KMS-11 (cell line): ENCODE data around the gene EIF1B.

Source experiments
- H2AFZ ChIP-seq: fragments of 200-600 bp; sonication (generic); 2 replicates; pipeline ENCODE4 v1.6.1; 2016; ENCODE audit warnings: antibody characterized with exemption, mixed run types, low read depth
- H3K27ac ChIP-seq: fragments of 200-600 bp; sonication (generic); 2 replicates; pipeline ENCODE4 v1.6.1; 2016; ENCODE audit warnings: mild to moderate bottlenecking, mixed run types
- H3K27me3 ChIP-seq: fragments of 200-600 bp; sonication (generic); 2 replicates; pipeline ENCODE4 v1.6.1; 2017; ENCODE audit warnings: mild to moderate bottlenecking, low read depth, mixed run types, moderate library complexity; ENCODE audit not compliant: insufficient read depth
- H3K36me3 ChIP-seq: fragments of 200-600 bp; sonication (generic); 2 replicates; pipeline ENCODE4 v1.6.1; 2017; ENCODE audit warnings: mild to moderate bottlenecking, mixed run types; ENCODE audit not compliant: insufficient read depth
- H3K4me1 ChIP-seq: fragments of 200-600 bp; sonication (generic); 2 replicates; pipeline ENCODE4 v1.6.1; 2016; ENCODE audit warnings: mild to moderate bottlenecking, low read depth, mixed run types; ENCODE audit not compliant: poor library complexity, severe bottlenecking
- H3K4me2 ChIP-seq: fragments of 200-600 bp; sonication (generic); 2 replicates; pipeline ENCODE4 v1.7.0; 2016; ENCODE audit warnings: mild to moderate bottlenecking, mixed run types
- H3K4me3 ChIP-seq: fragments of 200-600 bp; sonication (generic); IDR thresholded peaks from 2 replicates; pipeline ENCODE4 v1.6.1; 2017; ENCODE audit warnings: low read depth, low read length, mixed read lengths; ENCODE audit not compliant: insufficient read depth
- H3K79me2 ChIP-seq: fragments of 200-600 bp; sonication (generic); 2 replicates; pipeline ENCODE4 v1.6.1; 2016; ENCODE audit warnings: low read depth, mixed run types; ENCODE audit not compliant: insufficient read depth
- H3K9ac ChIP-seq: fragments of 200-600 bp; sonication (generic); 2 replicates; pipeline ENCODE4 v1.6.1; 2016; ENCODE audit warnings: mild to moderate bottlenecking, mixed run types
- H4K20me1 ChIP-seq: fragments of 200-600 bp; sonication (generic); 2 replicates; pipeline ENCODE4 v1.6.1; 2016; ENCODE audit warnings: mild to moderate bottlenecking, mixed run types; ENCODE audit not compliant: insufficient read depth
- TF ChIP-seq, protein P1 (sequence below): fragments of 200-600 bp; sonication (generic); conservative IDR thresholded peaks from 2 replicates; pipeline ENCODE4 v1.6.1; 2017; ENCODE audit warnings: low read depth, mild to moderate bottlenecking, antibody characterized with exemption, low read length, moderate library complexity, mixed read lengths

EIF1B gene

DNA sequence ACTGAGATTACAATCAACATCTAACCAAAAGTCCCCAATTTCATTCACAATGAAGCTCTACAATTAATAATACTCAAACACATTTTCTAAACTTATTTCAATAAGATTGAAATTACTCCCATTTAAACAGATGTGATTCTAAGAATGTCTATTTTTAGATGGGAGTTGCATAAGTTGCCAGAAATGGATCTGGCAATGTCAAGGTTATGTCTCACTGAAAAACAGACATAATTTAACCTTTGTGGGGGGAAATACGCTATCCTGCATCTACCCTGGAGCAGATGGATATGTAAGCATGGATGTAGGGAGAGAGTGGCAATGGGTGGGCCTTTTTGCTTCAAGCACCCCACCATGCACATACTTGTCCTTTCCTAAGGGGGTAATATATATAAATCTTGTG lies 6.7 kb upstream of the EIF1B start:
- no peak overlapping the region for H3K9ac ChIP-seq
- no peak overlapping the region for H2AFZ ChIP-seq
- H3K79me2 ChIP-seq = no peaks in the 10 kb centered on the region
- no peaks in the 10 kb centered on the region for H3K4me1 ChIP-seq
- no peak overlapping the region for H3K27ac ChIP-seq
- TF ChIP-seq, protein P1, sequence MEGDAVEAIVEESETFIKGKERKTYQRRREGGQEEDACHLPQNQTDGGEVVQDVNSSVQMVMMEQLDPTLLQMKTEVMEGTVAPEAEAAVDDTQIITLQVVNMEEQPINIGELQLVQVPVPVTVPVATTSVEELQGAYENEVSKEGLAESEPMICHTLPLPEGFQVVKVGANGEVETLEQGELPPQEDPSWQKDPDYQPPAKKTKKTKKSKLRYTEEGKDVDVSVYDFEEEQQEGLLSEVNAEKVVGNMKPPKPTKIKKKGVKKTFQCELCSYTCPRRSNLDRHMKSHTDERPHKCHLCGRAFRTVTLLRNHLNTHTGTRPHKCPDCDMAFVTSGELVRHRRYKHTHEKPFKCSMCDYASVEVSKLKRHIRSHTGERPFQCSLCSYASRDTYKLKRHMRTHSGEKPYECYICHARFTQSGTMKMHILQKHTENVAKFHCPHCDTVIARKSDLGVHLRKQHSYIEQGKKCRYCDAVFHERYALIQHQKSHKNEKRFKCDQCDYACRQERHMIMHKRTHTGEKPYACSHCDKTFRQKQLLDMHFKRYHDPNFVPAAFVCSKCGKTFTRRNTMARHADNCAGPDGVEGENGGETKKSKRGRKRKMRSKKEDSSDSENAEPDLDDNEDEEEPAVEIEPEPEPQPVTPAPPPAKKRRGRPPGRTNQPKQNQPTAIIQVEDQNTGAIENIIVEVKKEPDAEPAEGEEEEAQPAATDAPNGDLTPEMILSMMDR = no peak
- no peak overlapping the region for H3K4me2 ChIP-seq
- H3K4me3 ChIP-seq = no peak overlapping the region
- H4K20me1 ChIP-seq = no peaks in the 10 kb centered on the region
- no peaks in the 10 kb centered on the region for H3K36me3 ChIP-seq
- H3K27me3 ChIP-seq = no peaks in the 10 kb centered on the region

DNA sequence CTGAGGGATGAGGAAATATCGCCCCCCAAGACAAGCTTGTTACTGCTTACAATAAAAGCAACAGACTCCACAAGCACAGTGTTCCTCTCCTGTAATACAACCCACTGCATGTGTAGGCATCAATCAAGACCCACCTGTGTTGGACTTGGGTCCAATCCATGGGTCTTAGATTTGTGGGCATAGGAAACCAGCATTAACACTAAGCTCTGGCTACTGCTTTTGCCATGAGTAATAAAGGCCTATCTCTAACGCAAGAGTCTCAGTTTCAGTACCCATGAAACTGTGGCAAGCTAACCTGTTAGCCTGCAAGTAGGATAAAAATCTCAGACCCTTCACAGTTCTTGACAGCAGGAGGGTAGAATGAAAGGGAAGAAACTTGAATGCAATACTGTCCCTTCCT lies 5.2 kb upstream of the EIF1B start:
- H3K36me3 ChIP-seq = no peaks in the 10 kb centered on the region
- TF ChIP-seq, protein P1 = no peak
- no peaks in the 10 kb centered on the region for H3K4me1 ChIP-seq
- H3K4me2 ChIP-seq = no peak overlapping the region
- no peak overlapping the region for H2AFZ ChIP-seq
- H3K9ac ChIP-seq = no peak overlapping the region
- H3K27me3 ChIP-seq = no peaks in the 10 kb centered on the region
- H4K20me1 ChIP-seq = no peaks in the 10 kb centered on the region
- H3K27ac ChIP-seq = no peak overlapping the region
- no peaks in the 10 kb centered on the region for H3K79me2 ChIP-seq
- H3K4me3 ChIP-seq = no peak overlapping the region

DNA sequence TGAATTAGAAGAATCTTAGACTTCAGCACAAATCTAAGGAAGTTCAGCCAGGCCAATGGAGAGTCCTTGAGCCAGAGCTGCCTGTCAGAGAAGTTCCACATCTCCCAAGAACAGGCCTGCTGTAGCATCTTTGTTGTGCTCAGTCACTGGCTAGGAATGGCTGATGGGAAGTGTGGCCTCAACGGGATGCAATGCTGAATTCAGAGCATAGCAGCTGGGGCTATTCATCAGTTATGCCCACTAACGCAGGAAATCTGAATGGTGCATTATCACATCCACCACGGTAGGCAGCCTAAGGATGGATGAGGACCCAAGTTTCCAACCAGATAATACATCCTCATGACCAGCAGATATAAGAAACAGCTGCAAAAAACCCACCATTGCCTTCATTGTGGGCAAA lies 3.2 kb upstream of the EIF1B start:
- Histone ChIP-seq H3K27ac (no peak overlapping the region), H3K79me2 (0 out of 2 replicates have a peak, but pooled peaks cover 9% of the 10 kb centered on the region), H2AFZ (no peak overlapping the region), H3K4me1 (peaks cover 5% of the 10 kb centered on the region), H3K9ac (no peak overlapping the region), H4K20me1 (no peaks in the 10 kb centered on the region), H3K4me2 (no peak overlapping the region), H3K4me3 (no peak overlapping the region), H3K36me3 (no peaks in the 10 kb centered on the region; the same call in 1 of the 2 replicates), H3K27me3 (no peaks in the 10 kb centered on the region)
- TF ChIP-seq, protein P1 = no peak

DNA sequence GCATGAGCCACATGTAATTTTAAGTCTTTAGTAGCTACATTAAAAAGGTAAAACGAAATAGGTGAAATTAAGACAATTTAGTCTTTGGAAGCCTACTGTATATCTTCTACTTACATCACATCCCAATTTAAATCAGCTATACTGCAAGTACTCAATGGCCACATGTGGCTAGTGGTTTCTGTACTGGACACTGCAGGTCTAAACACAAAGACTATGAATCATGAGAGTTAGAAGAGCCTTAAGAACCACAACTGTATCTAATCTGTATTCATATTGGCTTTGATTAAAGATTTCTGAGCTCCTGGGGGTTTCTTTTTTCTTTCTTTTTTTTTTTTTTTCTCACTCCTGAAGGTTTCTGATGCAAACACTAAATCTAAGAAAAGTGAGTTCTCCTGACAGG lies 2.3 kb upstream of the EIF1B start:
- H3K36me3 ChIP-seq = no peaks in the 10 kb centered on the region; the same call in 1 of the 2 replicates
- H3K27me3 ChIP-seq = no peaks in the 10 kb centered on the region
- TF ChIP-seq, protein P1 = no peak
- no peak overlapping the region for H3K27ac ChIP-seq
- H3K4me2 ChIP-seq = no peak overlapping the region
- no peaks in the 10 kb centered on the region for H4K20me1 ChIP-seq
- peaks cover 5% of the 10 kb centered on the region for H3K4me1 ChIP-seq
- 0 out of 2 replicates have a peak, but pooled peaks cover 9% of the 10 kb centered on the region for H3K79me2 ChIP-seq
- H3K4me3 ChIP-seq = no peak overlapping the region
- H3K9ac ChIP-seq = no peak overlapping the region
- no peak overlapping the region for H2AFZ ChIP-seq
